Fibroblast of pulmonary artery (primary cell): ENCODE measurements around the gene DHCR24.

ENCODE experiments used
- DNase-seq: peaks from one replicate; pipeline ENCODE4 v3.0.0-alpha.2; 2010; ENCODE audit warnings: low read depth
- H3K4me3 ChIP-seq: replicated peaks from 2 replicates; pipeline ENCODE4 v1.5.1; 2011; ENCODE audit warnings: low read depth, mild to moderate bottlenecking, control low read depth, low read length, moderate library complexity
- CTCF ChIP-seq: IDR thresholded peaks from 2 replicates; pipeline ENCODE4 v1.5.1; 2011; ENCODE audit warnings: mild to moderate bottlenecking, control low read depth, low read length, inconsistent platforms; ENCODE audit errors: missing control alignments

Gene DHCR24

DNA sequence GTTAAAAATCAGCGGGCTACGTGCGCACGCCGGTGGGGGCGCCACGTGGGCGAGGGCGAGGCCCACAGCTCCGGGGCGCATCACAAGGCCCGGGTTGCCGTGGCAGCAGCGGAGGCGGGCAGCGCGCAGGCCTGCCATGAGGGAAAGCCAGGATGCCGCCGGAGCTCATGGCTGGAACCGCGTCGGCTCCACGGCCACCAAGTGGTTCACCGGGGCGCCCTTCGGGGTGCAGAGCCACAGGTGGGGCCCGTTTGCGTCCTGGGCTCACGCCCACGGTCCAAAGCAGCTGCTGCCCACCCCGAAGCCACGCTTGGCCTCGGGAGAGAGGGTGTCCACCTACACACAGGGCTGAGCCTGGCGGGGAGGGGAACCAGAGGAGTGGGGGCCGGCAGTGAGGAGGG is 81.0 kb downstream of the DHCR24 start:
- no peak overlapping the region for H3K4me3 ChIP-seq
- no peak for TF ChIP-seq CTCF
- DNase-seq = no peak

DNA sequence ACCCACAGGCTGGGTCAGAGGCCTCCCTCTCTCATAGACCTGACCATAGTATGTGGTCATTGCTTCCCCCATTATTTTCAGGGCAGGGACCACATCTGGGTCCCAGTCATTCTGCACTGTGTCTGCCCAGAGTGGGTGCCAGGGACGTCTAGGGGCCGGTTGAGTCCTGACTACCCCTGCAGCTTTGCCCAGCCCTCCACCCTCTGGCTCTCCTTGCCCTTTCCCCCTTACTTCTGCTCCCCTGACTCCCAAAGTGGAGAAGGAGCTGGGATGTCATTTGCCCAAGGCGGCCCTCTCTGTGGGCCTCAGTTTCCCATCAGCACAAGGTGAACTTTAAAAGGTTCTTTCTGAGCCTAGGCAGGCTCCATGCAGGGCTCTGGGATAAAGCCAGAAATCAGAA is 81.5 kb downstream of the DHCR24 start:
- DNase-seq = no peak
- TF ChIP-seq CTCF = no peak
- H3K4me3 ChIP-seq = no peak overlapping the region

GRCh38 chr1:54804471-54805132 is 82.4 kb downstream of the DHCR24 start:
- TF ChIP-seq CTCF = no peak
- DNase-seq = no peak
- H3K4me3 ChIP-seq = no peak overlapping the region

GRCh38 chr1:54803761-54804470 is 83.1 kb downstream of the DHCR24 start:
- peak; percentile 41 for DNase-seq
- TF ChIP-seq CTCF = no peak
- H3K4me3 ChIP-seq = no peak overlapping the region

DNA sequence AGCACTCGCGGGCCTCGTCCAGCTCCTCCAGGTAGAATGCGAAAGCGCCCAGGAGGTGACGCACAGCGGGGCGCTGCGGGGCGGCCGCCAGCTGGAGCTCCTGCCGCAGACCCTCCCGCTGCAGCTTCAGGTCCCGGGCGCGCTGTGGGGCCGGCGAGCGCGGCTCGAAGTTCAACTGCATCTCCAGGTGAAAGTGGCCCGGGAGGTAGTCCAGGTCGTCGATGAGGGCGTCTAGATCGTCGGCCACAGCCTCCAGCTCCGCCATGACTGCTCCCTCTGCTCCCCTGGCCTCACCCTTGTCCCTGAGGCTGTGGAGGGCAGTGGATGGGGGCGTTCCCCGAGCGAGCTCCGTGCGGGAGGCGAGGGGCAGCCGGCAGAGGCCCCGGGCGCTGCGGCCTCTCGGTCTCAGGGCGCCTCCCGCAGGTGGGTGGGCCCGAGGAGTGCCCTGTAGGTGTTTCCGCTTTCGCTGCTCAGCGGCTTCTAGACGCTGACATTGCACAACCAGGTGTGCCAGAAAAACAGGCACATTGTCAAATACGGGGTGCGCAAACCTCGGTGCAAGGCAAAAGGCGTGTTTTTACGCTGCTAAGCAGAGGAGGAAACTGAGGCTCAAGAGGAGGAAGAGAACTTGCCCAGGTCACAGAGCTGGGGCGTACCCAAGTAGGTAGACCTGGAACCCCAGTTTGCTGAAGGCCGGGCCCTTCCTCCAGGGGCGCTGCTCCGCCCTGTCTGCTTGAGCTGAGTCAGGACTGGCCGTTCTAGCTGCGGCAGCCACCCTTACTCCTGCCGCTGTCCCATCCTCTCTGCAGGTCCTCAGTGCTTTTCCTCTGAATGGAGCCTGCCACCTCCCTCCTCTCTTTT is 85.9 kb downstream of the DHCR24 start, which contains the start of gene TTC22:
Gene TTC22, minus strand, starts transcription at position 425 of the 861 bp plus-strand sequence. Its CDS starts 160 bp downstream, at position 265.
- peak; percentile 28 for TF ChIP-seq CTCF
- DNase-seq = no peak
- H3K4me3 ChIP-seq = peak within 1 kb of the TSS; percentile 7

DNA sequence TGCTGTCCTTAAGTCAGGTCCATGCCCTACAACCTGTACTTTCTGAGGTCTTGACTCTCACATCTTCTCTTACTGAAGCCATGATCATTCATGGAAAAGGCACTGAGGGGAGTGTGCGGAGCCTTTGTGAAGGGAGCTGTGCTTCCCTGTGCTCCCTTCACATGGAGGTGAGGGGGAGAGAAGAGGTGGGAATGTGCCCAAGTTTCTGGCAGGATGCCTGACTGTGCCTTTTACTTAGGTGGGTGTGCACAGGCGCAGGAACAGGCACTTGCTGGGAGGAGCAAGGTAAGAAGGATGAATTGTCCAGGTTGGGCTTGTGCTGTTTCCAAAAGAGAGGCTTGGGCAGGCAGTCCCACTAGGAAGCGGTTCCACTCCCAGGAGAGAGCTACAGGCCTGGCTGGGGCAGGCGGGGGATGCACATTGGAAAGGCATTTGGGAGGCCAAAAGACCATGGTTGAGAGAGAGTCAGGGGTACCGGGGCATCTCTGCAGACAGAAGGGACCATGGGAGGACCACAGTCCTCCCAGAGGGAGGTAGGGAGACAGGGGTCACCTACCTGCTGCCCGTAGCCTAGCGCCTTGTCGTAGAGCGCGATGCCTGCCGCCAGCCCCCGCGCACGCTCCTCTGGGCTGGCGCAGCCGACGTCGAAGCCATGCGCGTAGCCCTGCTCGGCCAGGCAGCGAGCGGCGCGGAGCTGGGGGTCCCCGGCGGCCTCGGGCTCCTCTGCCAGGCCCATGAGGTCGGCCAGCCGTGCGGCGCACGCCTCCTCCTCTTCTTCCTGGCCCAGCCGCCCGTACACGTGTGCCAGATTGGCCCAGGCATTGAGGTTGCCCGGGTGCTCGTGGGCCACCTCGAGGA is 86.7 kb downstream of the DHCR24 start:
- no peak overlapping the region for H3K4me3 ChIP-seq
- DNase-seq = no peak
- no peak for TF ChIP-seq CTCF
